Endothelial cell (in vitro differentiated cells): Measurements from ENCODE around the gene FRMD6. TPM values are rescaled to one million over a fixed set of nuclear protein-coding genes. Genes with fewer than 3 reads are reported as not detected.

ENCODE experiments used
- DNase-seq: peaks from one replicate; pipeline ENCODE4 v3.0.0; 2021; ENCODE audit warnings: low spot score
- H3K27ac Mint-ChIP-seq: one replicate; pipeline ENCODE4 v1.8.0; 2021; ENCODE audit warnings: mixed read lengths, inconsistent platforms; ENCODE audit not compliant: unreplicated experiment
- H3K27me3 Mint-ChIP-seq: one replicate; pipeline ENCODE4 v1.8.0; 2021; ENCODE audit warnings: mild to moderate bottlenecking, moderate library complexity, mixed read lengths, inconsistent platforms; ENCODE audit not compliant: unreplicated experiment
- H3K36me3 Mint-ChIP-seq: one replicate; pipeline ENCODE4 v1.8.0; 2021; ENCODE audit warnings: mild to moderate bottlenecking, low read depth, mixed read lengths, inconsistent platforms; ENCODE audit not compliant: unreplicated experiment
- H3K4me1 Mint-ChIP-seq: one replicate; pipeline ENCODE4 v1.8.0; 2021; ENCODE audit warnings: mild to moderate bottlenecking, mixed read lengths, inconsistent platforms; ENCODE audit not compliant: unreplicated experiment
- H3K4me3 Mint-ChIP-seq: one replicate; pipeline ENCODE4 v1.8.0; 2021; ENCODE audit warnings: mild to moderate bottlenecking, mixed read lengths, inconsistent platforms; ENCODE audit not compliant: unreplicated experiment
- H3K9me3 Mint-ChIP-seq: one replicate; pipeline ENCODE4 v1.8.0; 2021; ENCODE audit warnings: mixed read lengths, inconsistent platforms; ENCODE audit not compliant: unreplicated experiment
- long read RNA-seq: library from polyadenylated mRNA; unstranded; transcript quantifications from one replicate; pipeline ENCODE4 v2.0.0, GENCODE V29; 2020; ENCODE audit not compliant: unreplicated experiment
- total RNA-seq: library from RNA; stranded (reverse); fragmentation: NEBNext Ultra II Directional; extraction: Animal tissue kit (Norgen Biotek cat#: 25700); gene quantifications from one replicate; pipeline ENCODE4 v1.2.1, GENCODE V29; 2021; ENCODE audit not compliant: unreplicated experiment
- TF ChIP-seq, protein P1 (sequence below): fragments of 200-600 bp; sonication (generic); IDR thresholded peaks from one replicate; pipeline ENCODE4 v1.5.0; 2021; ENCODE audit warnings: antibody characterized with exemption; ENCODE audit not compliant: unreplicated experiment

FRMD6 gene
- total RNA-seq = 45.3 TPM
- long read RNA-seq, partial matches to known transcripts = 0 of 1 reads
- long read RNA-seq, other reads (novel, unspliced or antisense) = 1 of 1 reads

DNA sequence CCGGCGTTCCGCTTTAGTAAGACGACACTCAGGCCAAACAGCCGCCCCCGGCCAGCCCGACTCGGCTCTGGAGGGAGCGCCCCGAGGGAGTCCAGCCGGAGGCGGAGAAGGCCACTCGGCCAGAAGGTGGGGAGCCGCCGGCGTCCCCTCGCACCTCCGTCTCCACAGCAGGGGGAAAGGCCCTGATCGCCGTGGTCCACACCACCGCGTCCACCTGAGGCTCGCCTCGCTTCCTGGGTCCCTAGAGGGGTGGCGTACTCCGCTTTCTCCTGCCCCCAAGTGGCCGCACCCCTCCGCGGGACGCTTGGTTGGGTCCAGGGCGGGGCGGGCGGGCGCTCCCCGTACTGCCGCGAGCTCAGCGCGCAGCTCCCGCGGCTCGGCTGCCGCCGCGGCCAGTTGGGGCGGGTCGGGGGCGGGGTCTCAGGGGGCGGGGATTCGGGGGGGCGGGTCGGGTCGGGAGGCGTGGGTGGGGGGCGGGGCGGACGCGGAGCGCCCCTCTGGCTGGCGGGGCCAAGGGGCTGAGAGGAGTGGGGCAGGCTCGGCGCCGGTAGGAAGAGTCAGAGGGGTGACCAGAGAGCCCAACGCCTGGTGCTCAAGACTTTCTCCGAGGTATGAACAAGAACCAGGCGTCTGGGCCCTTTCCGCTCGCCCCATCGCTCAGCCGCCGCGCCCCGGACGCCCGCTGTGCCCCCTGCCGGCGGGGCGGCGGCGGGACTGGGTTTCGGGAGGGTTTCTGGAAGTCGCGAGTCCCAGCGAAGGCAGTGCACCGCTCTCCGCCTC is at the start of gene FRMD6:
TSS of gene FRMD6 (plus strand) at position 523 of the 780 bp plus-strand sequence. CDS start 37,927 bp downstream, outside the sequence.
- Mint-ChIP-seq H3K4me3 (peak within 1 kb of the TSS; percentile 97), H3K4me1 (peaks cover 25% of the 10 kb centered on the region), H3K27me3 (peaks cover 9% of the 10 kb centered on the region), H3K27ac (peak within 1 kb of the TSS; percentile 98), H3K9me3 (no peaks in the 10 kb centered on the region), H3K36me3 (no peaks in the 10 kb centered on the region)
- peak; percentile 81 for DNase-seq
- TF ChIP-seq, protein P1, sequence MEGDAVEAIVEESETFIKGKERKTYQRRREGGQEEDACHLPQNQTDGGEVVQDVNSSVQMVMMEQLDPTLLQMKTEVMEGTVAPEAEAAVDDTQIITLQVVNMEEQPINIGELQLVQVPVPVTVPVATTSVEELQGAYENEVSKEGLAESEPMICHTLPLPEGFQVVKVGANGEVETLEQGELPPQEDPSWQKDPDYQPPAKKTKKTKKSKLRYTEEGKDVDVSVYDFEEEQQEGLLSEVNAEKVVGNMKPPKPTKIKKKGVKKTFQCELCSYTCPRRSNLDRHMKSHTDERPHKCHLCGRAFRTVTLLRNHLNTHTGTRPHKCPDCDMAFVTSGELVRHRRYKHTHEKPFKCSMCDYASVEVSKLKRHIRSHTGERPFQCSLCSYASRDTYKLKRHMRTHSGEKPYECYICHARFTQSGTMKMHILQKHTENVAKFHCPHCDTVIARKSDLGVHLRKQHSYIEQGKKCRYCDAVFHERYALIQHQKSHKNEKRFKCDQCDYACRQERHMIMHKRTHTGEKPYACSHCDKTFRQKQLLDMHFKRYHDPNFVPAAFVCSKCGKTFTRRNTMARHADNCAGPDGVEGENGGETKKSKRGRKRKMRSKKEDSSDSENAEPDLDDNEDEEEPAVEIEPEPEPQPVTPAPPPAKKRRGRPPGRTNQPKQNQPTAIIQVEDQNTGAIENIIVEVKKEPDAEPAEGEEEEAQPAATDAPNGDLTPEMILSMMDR = peak; percentile 88

DNA sequence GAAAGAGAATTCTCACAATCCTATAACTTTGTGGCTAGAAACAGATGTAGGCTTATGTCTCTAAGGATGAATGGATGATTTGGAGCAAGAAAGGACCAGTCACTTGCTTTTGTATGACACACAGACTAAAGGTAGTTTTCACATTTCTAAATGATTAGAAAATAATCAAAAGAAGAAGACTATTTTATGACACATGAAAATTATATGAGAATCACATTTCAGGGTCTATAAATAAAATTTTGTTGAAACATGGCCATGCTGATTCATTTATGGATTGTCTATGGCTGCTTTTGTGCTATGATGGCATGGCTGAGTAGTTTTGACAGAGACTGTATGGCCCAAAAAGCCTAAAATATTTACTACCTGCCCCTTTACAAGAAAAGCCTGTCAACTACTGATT is 49.4 kb upstream of the FRMD6 start:
- Mint-ChIP-seq H3K36me3 (no peaks in the 10 kb centered on the region), H3K9me3 (no peaks in the 10 kb centered on the region), H3K27me3 (peaks cover 3% of the 10 kb centered on the region), H3K27ac (no peak overlapping the region), H3K4me3 (no peak overlapping the region), H3K4me1 (no peaks in the 10 kb centered on the region)
- TF ChIP-seq, protein P1 = no peak
- no peak for DNase-seq

DNA sequence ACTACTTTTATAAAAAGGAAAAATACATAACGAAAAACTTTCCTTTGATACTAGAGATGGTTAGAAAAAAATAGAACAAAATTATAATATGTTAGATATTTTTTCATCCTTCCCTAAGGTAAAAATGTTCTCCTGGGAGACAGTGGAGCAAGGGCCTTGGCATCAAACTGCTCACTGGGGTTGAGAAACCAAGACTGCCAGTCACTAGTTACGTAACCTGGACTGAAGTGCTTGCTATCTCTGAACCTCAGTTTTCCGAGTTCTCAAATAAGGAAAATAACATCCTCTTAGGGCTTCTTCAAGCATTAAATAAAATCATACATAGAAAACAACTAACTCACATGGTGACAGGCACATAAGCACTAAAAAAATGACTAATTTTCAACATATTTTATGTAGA is 48.2 kb upstream of the FRMD6 start:
- no peak for DNase-seq
- peaks cover 5% of the 10 kb centered on the region for H3K27me3 Mint-ChIP-seq
- TF ChIP-seq, protein P1 = no peak
- no peak overlapping the region for H3K27ac Mint-ChIP-seq
- no peaks in the 10 kb centered on the region for H3K4me1 Mint-ChIP-seq
- H3K36me3 Mint-ChIP-seq = no peaks in the 10 kb centered on the region
- H3K4me3 Mint-ChIP-seq = no peak overlapping the region
- no peaks in the 10 kb centered on the region for H3K9me3 Mint-ChIP-seq

DNA sequence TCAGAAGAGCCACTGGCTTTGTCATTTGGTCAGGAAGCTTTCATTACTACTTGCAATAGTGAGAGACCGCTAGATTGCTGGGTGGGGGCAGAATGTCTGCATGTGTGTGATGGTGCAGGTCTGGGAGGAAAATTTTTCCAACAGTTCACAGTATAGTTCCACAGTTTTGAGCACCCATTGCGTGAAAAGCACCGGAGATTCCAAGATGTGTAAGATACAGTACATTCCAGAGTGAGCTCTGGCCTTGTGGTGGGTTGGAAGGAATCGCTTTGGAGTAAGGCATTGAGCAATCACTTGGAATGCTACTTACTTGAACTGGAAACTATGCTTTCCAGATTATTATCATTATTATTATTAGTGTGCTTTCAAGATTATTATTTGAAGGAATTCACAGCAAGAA is 47.6 kb upstream of the FRMD6 start:
- TF ChIP-seq, protein P1 = no peak
- Mint-ChIP-seq H3K27me3 (peaks cover 6% of the 10 kb centered on the region), H3K9me3 (no peaks in the 10 kb centered on the region), H3K4me3 (no peak overlapping the region), H3K27ac (no peak overlapping the region), H3K4me1 (no peaks in the 10 kb centered on the region), H3K36me3 (no peaks in the 10 kb centered on the region)
- no peak for DNase-seq

DNA sequence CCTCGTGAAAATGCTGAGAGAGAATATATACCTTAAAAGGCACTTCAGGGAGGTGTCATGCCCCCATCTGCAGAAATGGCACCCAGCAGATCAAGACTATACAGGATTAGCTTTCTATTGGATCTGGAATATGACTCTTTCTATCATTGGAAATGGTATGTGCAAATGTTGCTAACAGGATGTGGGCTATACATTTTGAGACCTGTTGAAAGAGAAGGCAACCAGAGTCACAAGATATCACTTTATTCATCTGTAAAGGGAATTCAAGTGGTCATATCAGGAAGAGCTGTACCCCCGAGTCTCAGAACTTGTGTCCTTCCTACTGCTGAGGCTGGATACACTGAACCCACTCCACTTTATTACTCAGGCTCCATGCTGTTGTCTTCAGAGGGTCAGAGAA is 46.1 kb upstream of the FRMD6 start:
- DNase-seq = no peak
- TF ChIP-seq, protein P1 = no peak
- Mint-ChIP-seq H3K27me3 (peaks cover 6% of the 10 kb centered on the region), H3K9me3 (no peaks in the 10 kb centered on the region), H3K4me3 (no peak overlapping the region), H3K27ac (no peak overlapping the region), H3K36me3 (no peaks in the 10 kb centered on the region), H3K4me1 (no peaks in the 10 kb centered on the region)
